Colon (tissue), 2 donors: Measurements from ENCODE around the gene POU4F1.

Experiments
- FAIRE-seq: peaks from 2 replicates; lab custom pipeline; 2012; peaks lifted over from hg19 to GRCh38; lab: Jason Lieb, UNC
- donor health status: control.
- donor health status: control.

POU4F1 gene

GRCh38 chr13:78606471-78607408 is 3.4 kb upstream of the POU4F1 start:
- no peak for FAIRE-seq

- no peak for FAIRE-seq
These were observed 1.6 kb upstream of the POU4F1 start for GRCh38 chr13:78604782-78605611.

GRCh38 chr13:78602561-78603239 is 652 bp downstream of the POU4F1 start:
- FAIRE-seq = no peak

- no peak for FAIRE-seq
These were observed 1.3 kb downstream of the POU4F1 start for GRCh38 chr13:78601874-78602560.

- no peak for FAIRE-seq
These were observed 2.1 kb downstream of the POU4F1 start for GRCh38 chr13:78601124-78601873.

GRCh38 chr13:78600280-78600883 is 3.0 kb downstream of the POU4F1 start:
- no peak for FAIRE-seq

- FAIRE-seq = no peak
These were observed 3.6 kb downstream of the POU4F1 start for GRCh38 chr13:78599645-78600279.

GRCh38 chr13:78598966-78599644 is 4.2 kb downstream of the POU4F1 start:
- no peak for FAIRE-seq

- FAIRE-seq = no peak
These were observed 5.1 kb downstream of the POU4F1 start for GRCh38 chr13:78598116-78598781.

GRCh38 chr13:78597602-78597932 is 5.8 kb downstream of the POU4F1 start:
- no peak for FAIRE-seq

GRCh38 chr13:78596736-78597601 is 6.4 kb downstream of the POU4F1 start:
- FAIRE-seq = no peak

GRCh38 chr13:78596399-78596735 is 7.0 kb downstream of the POU4F1 start:
- no peak for FAIRE-seq

- FAIRE-seq = no peak
These were observed 7.6 kb downstream of the POU4F1 start for GRCh38 chr13:78595495-78596398.

- FAIRE-seq = no peak
These were observed 8.8 kb downstream of the POU4F1 start for GRCh38 chr13:78594456-78594975.

GRCh38 chr13:78593652-78594455 is 9.5 kb downstream of the POU4F1 start:
- FAIRE-seq = no peak

- FAIRE-seq = no peak
These were observed 10.2 kb downstream of the POU4F1 start for GRCh38 chr13:78593129-78593528.
